ENCODE results near the gene DYRK4. TPM values are rescaled to one million over a fixed set of nuclear protein-coding genes. Genes with fewer than 3 reads are reported as not detected.

The DYRK4 gene
- polyA plus RNA-seq, 1 donor (not counting 4 experiments of a cell fraction or from before 2014, with no cell fraction given): 64.6 TPM

GRCh38 chr12:4552191-4552590, 9.8 kb upstream of the DYRK4 start:
- Histone ChIP-seq H3K79me2 (ENCODE audit: control insufficient read depth, insufficient read depth, low read length) (no peaks in the 10 kb centered on the region), H3K36me3 (ENCODE audit: control insufficient read depth in 2 of 2, extremely low read depth in 1 of 2, insufficient read depth in 2 of 2, low read length in 2 of 2) (peaks cover 0 to 6% of the 10 kb centered on the region in 2 experiments), H3K4me3 (ENCODE audit: control insufficient read depth in 2 of 3, extremely low read depth in 1 of 3, insufficient read depth in 2 of 3, low read depth in 1 of 3, low read length in 3 of 3) (no peak overlapping the region), H3K4me1 (ENCODE audit: control insufficient read depth, extremely low read depth, insufficient read depth, low read length) (no peaks in the 10 kb centered on the region), H3K9me3 (ENCODE audit: control insufficient read depth, low read depth, low read length) (no peaks in the 10 kb centered on the region), H3K9ac (ENCODE audit: control insufficient read depth, extremely low read depth, insufficient read depth, low read length) (no peak overlapping the region), H3K4me2 (ENCODE audit: control insufficient read depth, extremely low read depth, insufficient read depth, low read depth, low read length) (no peak overlapping the region), H4K20me1 (ENCODE audit: control insufficient read depth, extremely low read depth, insufficient read depth, low read length) (no peaks in the 10 kb centered on the region), H3K9me1 (ENCODE audit: control insufficient read depth, extremely low read depth, insufficient read depth, low read length) (no peaks in the 10 kb centered on the region), H2AFZ (ENCODE audit: control insufficient read depth, low read length) (no peak overlapping the region), H3K27me3 (ENCODE audit: control insufficient read depth, extremely low read depth, insufficient read depth, low read length) (no peaks in the 10 kb centered on the region), H3K27ac (ENCODE audit: control insufficient read depth, insufficient read depth, low read length) (no peak overlapping the region)
- DNase-seq (ENCODE audit: low read depth, low spot score) (no peak), FAIRE-seq (no peak)
- dilution Hi-C loops (cut with MboI; ENCODE audit: extremely low pct_ligation_motif_present, low sequenced_read_pairs): no loop called here
- TF ChIP-seq EZH2 (IDR thresholded peaks at IDR 0.05; ENCODE audit: low read length): no peak
- no peak for TF ChIP-seq CTCF (optimal IDR thresholded peaks at IDR 0.05 in 1 of 3, IDR thresholded peaks at IDR 0.05 in 1 of 3, conservative IDR thresholded peaks at IDR 0.05 in 1 of 3; ENCODE audit: extremely low read depth in 1 of 3, insufficient read depth in 2 of 3, low read length in 3 of 3)

- Histone ChIP-seq H3K9me3 (ENCODE audit: control insufficient read depth, low read depth, low read length) (no peaks in the 10 kb centered on the region), H3K4me1 (ENCODE audit: control insufficient read depth, extremely low read depth, insufficient read depth, low read length) (no peaks in the 10 kb centered on the region), H3K4me2 (ENCODE audit: control insufficient read depth, extremely low read depth, insufficient read depth, low read depth, low read length) (no peak overlapping the region), H4K20me1 (ENCODE audit: control insufficient read depth, extremely low read depth, insufficient read depth, low read length) (no peaks in the 10 kb centered on the region), H3K9ac (ENCODE audit: control insufficient read depth, extremely low read depth, insufficient read depth, low read length) (no peak overlapping the region), H3K4me3 (ENCODE audit: control insufficient read depth in 2 of 3, extremely low read depth in 1 of 3, insufficient read depth in 2 of 3, low read depth in 1 of 3, low read length in 3 of 3) (no peak overlapping the region), H3K27me3 (ENCODE audit: control insufficient read depth, extremely low read depth, insufficient read depth, low read length) (no peaks in the 10 kb centered on the region), H3K79me2 (ENCODE audit: control insufficient read depth, insufficient read depth, low read length) (no peaks in the 10 kb centered on the region), H3K9me1 (ENCODE audit: control insufficient read depth, extremely low read depth, insufficient read depth, low read length) (no peaks in the 10 kb centered on the region), H2AFZ (ENCODE audit: control insufficient read depth, low read length) (no peak overlapping the region), H3K27ac (ENCODE audit: control insufficient read depth, insufficient read depth, low read length) (no peak overlapping the region), H3K36me3 (ENCODE audit: control insufficient read depth in 2 of 2, extremely low read depth in 1 of 2, insufficient read depth in 2 of 2, low read length in 2 of 2) (peaks cover 0 to 6% of the 10 kb centered on the region in 2 experiments)
- TF ChIP-seq CTCF (optimal IDR thresholded peaks at IDR 0.05 in 1 of 3, IDR thresholded peaks at IDR 0.05 in 1 of 3, conservative IDR thresholded peaks at IDR 0.05 in 1 of 3; ENCODE audit: extremely low read depth in 1 of 3, insufficient read depth in 2 of 3, low read length in 3 of 3) (no peak), EZH2 (IDR thresholded peaks at IDR 0.05; ENCODE audit: low read length) (no peak)
- FAIRE-seq: no peak
- dilution Hi-C loops (cut with MboI; ENCODE audit: extremely low pct_ligation_motif_present, low sequenced_read_pairs): no loop called here
- DNase-seq (ENCODE audit: low read depth, low spot score): no peak
These were observed 8.1 kb upstream of the DYRK4 start for GRCh38 chr12:4553943-4554342.
